Activated T-cell treated with anti-CD3 and anti-CD28 coated beads, Interleukin-2, amount 50 U/mL, for 72 hours (primary cell): ENCODE results near the gene NPAS3. TPM values are rescaled to one million over a fixed set of nuclear protein-coding genes. Genes with fewer than 3 reads are reported as not detected.
A peak's percentile ranks its signal among the peaks of the same experiment; 100 is the strongest.

Source experiments
- ATAC-seq, 2 donors: fragments of 150-1000 bp; cut with Tn5 transposase; replicated peaks in 1 of 2; 2 replicates each; pipeline ENCODE4 v1.10.0; 2021; ENCODE audit warnings: moderate library complexity in 2 of 2, mild to moderate bottlenecking in 1 of 2
- DNase-seq, 2 donors: peaks; one replicate each; pipeline ENCODE4 v3.0.0; 2021 to 2022; ENCODE audit warnings: mixed read lengths in 1 of 2
- H3K27ac Mint-ChIP-seq: one replicate; pipeline ENCODE4 v1.8.0; 2022; ENCODE audit warnings: mild to moderate bottlenecking, moderate library complexity, mixed read lengths
- H3K27me3 Mint-ChIP-seq: one replicate; pipeline ENCODE4 v1.8.0; 2022; ENCODE audit warnings: low read depth, mixed read lengths
- H3K36me3 Mint-ChIP-seq, 2 donors: one replicate each; pipeline ENCODE4 v1.8.0; 2022; ENCODE audit warnings: mixed read lengths in 2 of 2, mild to moderate bottlenecking in 1 of 2; ENCODE audit not compliant: insufficient read depth in 2 of 2
- H3K4me1 Mint-ChIP-seq: one replicate; pipeline ENCODE4 v1.8.0; 2022; ENCODE audit warnings: low read depth, mixed read lengths
- H3K4me3 Mint-ChIP-seq, 2 donors: one replicate each; pipeline ENCODE4 v1.8.0; 2022; ENCODE audit warnings: mild to moderate bottlenecking in 2 of 2, mixed read lengths in 2 of 2, moderate library complexity in 2 of 2
- H3K9me3 Mint-ChIP-seq, 2 donors: one replicate each; pipeline ENCODE4 v1.8.0; 2022; ENCODE audit warnings: mixed read lengths in 2 of 2
- total RNA-seq, 2 donors: library from RNA; stranded (reverse); gene quantifications; one replicate each; pipeline ENCODE4 v1.2.3, GENCODE V29; 2022

The NPAS3 gene
- total RNA-seq, 2 donors from 2014 or later, result not detected

DNA sequence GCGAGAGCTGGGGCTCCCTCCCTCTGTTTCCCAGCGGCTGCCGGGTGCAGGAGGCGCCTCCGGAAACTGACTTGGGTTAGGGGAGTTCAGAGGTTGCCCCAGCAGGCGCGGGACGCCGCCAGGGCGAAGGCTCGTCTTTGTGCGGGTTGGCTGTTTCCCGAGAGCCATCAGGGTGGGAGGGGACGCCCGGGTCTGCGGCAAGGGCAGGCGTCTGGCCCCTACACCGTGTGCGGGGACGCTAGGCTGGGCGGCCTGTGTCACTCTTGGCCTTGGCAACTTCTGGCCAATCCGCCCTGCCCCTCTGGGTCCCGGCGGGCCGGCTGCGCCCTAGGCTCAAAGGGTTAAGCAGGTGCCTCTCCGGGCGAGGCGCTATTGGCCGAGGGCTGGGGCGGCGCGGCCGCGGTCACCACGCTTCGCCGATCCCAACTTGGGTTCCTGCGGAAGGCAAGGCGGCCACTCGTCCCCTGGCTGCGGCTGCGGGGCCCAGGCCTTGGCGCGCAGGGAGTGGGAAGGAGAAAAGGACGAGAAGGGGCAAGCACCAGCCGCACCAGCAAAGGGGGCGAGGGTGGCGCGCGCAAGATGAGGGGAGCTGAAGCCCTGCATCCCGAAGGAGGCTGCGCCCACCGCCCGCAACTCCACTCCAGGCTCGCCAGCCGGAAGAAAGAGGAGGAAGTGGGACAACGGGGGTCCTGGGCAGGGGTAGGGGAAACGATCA is 5.6 kb upstream of the NPAS3 start:
- H3K9me3 Mint-ChIP-seq, result no peaks in the 10 kb centered on the region
- H3K4me1 Mint-ChIP-seq, result peaks cover 2% of the 10 kb centered on the region
- DNase-seq, result no peak
- peaks cover 59% of the 10 kb centered on the region for H3K27me3 Mint-ChIP-seq
- ATAC-seq, result peak in 1 of 2 donors; percentile 13
- peaks cover 0 to 5% of the 10 kb centered on the region in 2 donors for H3K36me3 Mint-ChIP-seq
- H3K27ac Mint-ChIP-seq, result no peak overlapping the region
- peak overlapping the region; percentile 10 to 55 for H3K4me3 Mint-ChIP-seq

DNA sequence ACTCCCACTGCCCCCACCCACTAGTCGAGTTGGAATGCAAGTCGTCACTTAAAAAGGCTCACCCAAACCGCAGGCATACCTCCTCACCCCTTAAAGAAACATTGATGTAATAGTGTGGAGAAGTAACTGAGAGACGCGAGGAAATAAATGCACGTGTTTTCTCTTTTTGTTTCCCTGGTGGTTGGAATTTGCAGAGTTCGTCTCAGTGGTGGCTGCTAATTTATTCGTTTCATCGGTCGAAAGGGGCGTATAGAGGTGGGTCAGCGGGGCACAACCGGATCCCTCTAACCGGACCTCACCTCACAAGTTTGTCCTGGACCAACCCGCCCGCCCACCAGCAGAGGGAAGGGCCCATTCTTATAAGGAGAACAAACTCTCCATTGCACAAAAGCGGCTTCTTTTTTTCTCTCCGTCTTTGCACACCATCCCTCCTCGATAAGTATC is 5.0 kb upstream of the NPAS3 start:
- peaks cover 5% of the 10 kb centered on the region for H3K4me1 Mint-ChIP-seq
- ATAC-seq (no peak), DNase-seq (no peak)
- no peak overlapping the region for H3K27ac Mint-ChIP-seq
- peak overlapping the region; percentile 64 to 82 for H3K4me3 Mint-ChIP-seq
- peaks cover 63% of the 10 kb centered on the region for H3K27me3 Mint-ChIP-seq
- H3K36me3 Mint-ChIP-seq, result peaks cover 0 to 7% of the 10 kb centered on the region in 2 donors
- H3K9me3 Mint-ChIP-seq, result no peaks in the 10 kb centered on the region

DNA sequence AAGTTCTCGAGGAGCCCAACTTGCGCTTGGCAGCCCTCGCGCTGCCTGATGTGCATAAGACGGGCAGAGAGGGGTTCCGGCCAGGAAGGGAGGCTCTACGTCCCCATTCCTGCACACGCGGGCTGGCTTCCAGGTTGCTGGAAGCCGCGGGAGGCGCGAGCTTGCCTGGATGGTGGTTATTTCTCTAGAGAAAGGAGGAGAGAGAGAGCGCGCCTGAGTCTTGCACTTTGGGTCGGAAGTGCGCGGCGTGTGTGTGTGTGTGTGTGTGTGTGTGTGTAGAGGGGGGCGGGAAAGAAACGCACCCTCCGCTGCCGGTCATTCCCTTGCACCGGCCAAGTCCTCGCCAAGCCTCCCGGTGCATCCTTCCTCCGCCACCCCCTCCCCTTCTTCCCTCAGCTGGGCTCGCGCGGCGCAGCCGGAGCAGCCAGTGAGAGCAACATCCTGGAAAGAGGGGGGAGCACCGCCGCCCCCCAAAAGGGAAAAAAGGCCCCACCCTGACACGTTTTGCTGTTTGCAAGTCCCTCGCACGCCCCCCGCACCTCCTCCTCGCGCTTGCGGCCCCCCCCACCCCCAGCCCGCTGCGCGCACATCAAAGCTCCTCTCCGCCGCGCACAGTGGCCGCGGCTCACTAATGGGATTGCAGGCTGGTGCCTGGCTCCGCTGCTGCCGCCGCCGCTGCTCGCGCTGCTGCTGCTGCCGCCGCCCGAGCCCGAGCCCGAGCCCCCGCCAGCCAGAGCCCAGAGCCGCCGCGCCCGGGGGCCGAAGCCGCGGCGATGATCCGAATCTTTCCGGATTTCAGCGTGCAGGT is 4.4 kb upstream of the NPAS3 start:
- ATAC-seq, result no peak
- H3K36me3 Mint-ChIP-seq, result peaks cover 0 to 7% of the 10 kb centered on the region in 2 donors
- DNase-seq, result no peak
- H3K27me3 Mint-ChIP-seq, result peaks cover 59% of the 10 kb centered on the region
- peak overlapping the region; percentile 64 to 82 for H3K4me3 Mint-ChIP-seq
- no peak overlapping the region for H3K27ac Mint-ChIP-seq
- H3K9me3 Mint-ChIP-seq, result no peaks in the 10 kb centered on the region
- H3K4me1 Mint-ChIP-seq, result peaks cover 6% of the 10 kb centered on the region

DNA sequence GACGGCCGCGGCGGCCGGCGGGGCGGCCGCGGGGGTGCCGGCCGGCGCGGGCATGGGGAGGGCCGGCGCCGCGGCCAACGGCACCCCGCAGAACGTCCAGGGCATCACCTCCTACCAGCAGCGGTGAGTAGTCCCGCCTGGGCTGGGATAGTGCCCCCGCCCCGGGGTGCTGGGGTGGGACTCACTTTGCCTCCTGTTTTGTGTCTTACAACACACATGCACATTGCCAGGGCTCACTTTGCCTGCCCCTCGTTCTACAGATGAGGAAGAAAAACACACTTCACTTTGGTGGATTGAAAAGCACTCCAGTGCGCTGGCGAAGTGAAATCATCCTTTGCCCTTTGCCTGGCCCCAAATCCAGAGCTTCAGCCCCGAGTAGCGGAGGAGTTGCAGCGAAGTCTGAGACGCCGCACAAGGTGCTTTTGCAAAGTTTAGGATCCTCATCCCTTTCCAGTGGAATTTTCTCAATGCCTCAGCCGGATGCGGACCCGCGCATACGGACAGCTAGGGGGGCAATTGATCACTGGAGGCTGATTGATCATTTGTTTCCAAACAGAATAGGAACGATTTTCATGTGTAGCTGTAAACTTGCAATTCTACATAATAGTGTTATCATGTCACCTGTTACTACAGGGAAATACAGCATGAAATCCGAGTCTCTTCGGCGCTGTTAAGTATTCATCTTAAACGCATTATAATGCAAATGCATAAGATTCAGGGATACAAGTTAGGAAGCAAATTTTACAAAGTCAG is 3.6 kb upstream of the NPAS3 start:
- no peaks in the 10 kb centered on the region for H3K9me3 Mint-ChIP-seq
- peaks cover 67% of the 10 kb centered on the region for H3K27me3 Mint-ChIP-seq
- peaks cover 2 to 7% of the 10 kb centered on the region in 2 donors for H3K36me3 Mint-ChIP-seq
- ATAC-seq (no peak), DNase-seq (no peak)
- no peak overlapping the region for H3K27ac Mint-ChIP-seq
- H3K4me3 Mint-ChIP-seq, result peak overlapping the region; percentile 29 to 53
- peaks cover 14% of the 10 kb centered on the region for H3K4me1 Mint-ChIP-seq

DNA sequence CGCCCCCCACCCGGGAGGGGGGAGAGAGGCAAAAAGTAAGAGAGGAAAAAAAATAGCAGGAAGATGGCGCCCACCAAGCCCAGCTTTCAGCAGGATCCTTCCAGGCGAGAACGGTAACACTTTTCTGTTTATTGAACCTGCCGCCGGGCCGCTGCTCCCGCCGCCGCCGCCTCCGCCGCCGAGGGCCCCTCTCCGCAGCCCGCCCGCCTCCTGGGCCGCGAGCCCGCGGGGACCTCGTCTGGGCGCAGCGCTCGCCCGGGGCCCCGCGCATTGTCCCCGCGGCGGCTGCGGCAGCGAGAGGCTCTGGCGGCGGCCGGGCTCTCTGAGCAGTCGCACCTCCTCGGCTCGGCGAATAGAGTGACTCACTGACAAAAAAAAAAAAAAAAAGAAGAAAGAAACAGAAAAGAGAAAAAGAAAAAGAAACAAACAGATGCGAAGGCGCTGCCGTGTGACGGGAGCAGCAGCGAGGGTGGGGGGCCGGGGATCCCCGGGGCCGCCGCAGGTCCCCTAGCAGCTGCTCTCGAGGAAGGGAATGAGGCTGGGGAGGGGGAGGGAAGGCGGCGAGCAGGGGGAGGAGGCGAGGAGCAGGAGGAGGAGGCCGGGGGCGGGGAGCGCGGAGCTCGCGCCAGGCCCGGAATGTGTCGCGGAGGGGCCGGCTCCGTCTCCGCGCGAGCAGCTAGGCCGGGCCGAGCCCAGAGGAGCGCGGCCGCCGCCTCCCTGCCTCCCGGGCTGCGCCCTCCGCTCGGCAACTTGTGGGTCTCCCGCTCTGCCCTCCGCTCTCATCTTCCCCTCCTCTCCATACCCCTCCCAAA is 781 bp downstream of the NPAS3 start:
- Mint-ChIP-seq H3K27ac (peak overlapping the region; percentile 93), H3K9me3 (no peaks in the 10 kb centered on the region), H3K4me1 (peaks cover 16% of the 10 kb centered on the region), H3K36me3 (peaks cover 2 to 5% of the 10 kb centered on the region in 2 donors), H3K4me3 (peak overlapping the region; percentile 84 to 97), H3K27me3 (peaks cover 70% of the 10 kb centered on the region)
- DNase-seq (peak; percentile 33 to 37), ATAC-seq (peak; percentile 80 to 82)

DNA sequence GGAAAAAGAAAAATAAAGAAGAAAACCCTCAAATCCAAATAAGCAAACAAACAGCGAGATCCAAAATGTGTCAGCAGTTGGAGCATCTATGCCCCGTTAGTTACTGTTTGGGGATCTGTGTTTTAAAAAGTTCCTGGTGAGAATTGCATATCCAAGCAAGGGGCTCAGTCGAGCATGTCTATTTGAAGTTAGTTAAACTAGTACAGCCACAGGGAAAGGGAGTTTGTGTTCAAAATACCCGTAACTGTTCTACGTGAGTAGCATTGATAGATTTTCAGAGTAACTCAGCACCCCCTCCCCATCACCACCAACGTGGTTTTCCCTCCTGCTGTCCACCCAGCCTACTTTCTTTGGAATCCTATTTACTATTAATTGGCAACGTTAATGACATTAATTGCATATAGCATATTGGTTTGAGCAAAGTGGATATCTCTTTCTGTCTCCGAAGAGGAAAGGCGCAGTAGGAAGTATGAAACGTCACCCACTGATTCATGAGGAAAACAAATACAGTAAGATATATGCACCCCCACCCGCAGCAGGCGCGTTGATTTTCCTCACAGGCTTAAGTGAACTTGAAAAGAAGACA is 1.5 kb downstream of the NPAS3 start:
- Mint-ChIP-seq H3K4me3 (peak overlapping the region; percentile 84 to 97), H3K36me3 (peaks cover 2 to 5% of the 10 kb centered on the region in 2 donors), H3K9me3 (no peaks in the 10 kb centered on the region), H3K27ac (no peak overlapping the region), H3K4me1 (peaks cover 16% of the 10 kb centered on the region), H3K27me3 (peaks cover 74% of the 10 kb centered on the region)
- no peak for ATAC-seq
- DNase-seq, result no peak

DNA sequence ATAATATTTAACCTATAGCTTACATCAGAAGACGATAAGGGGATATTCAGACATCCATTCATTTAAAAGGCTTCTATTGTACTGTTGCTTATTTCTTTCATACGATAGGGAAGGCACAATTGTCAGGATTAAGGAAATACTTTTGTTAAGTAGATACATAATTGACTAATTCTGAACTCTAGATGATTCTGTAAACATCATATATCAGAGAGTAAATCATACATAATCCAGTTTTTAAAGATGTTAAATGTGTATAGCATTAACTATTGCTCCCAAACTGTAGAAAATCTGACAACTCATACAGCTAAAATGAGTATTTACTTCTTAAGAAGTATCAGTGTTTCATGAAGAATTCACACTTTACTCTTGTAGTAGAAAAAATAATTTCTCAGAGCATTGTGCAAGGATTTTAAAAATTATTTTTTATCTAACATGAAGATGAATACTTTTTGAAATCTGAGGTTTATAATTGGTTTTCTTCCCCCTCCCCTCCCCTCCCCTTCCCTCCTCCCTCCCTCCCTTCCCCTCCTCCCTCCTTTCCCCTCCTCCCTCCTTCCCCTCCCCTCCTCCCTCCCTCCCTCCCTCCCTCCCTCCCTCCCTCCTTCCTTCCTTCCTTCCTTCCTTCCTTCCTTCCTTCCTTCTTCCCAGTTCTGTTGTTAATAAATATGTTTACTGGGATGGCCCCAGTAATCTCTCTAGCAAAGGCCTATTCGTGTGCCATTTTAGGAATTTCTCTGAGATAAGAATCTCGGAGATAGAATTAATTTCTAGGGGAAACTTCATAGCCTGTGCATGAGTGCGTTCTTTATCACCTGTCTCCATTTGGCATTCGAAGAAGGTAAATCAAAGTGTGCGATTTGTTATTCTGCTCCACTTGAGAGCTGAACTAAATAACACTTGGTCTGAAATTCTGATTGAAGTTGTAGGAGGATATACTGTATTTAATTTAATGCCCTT is 2.3 kb downstream of the NPAS3 start:
- no peak overlapping the region for H3K4me3 Mint-ChIP-seq

DNA sequence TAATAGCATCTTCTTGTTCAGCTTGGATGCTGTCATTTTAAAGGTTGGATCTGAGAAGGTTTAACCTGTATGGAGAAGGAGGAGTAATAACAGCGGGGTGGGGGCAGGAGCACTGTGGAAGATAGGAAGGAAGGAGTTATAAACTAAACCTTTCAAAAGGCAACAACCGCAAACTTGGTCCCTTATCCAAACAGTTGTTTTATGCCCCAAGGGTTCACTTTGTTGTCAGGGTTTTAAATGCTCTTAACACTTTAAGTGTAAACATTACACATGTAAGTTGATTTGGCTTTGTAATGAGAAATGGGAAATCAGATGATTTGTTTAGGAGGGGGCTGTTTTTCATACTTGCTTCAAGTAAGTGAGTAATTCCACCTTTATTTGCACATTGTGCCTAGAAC is 3.0 kb downstream of the NPAS3 start:
- Mint-ChIP-seq H3K4me1 (peaks cover 16% of the 10 kb centered on the region), H3K9me3 (no peaks in the 10 kb centered on the region), H3K27ac (no peak overlapping the region), H3K27me3 (peaks cover 59% of the 10 kb centered on the region), H3K36me3 (peaks cover 2 to 4% of the 10 kb centered on the region in 2 donors), H3K4me3 (no peak overlapping the region)
- no peak for DNase-seq
- ATAC-seq, result no peak

More for the DNA sequence above, 2.3 kb downstream of the NPAS3 start:
- DNase-seq (no peak), ATAC-seq (no peak)
- H3K9me3 Mint-ChIP-seq, result no peaks in the 10 kb centered on the region
- peaks cover 65% of the 10 kb centered on the region for H3K27me3 Mint-ChIP-seq
- H3K27ac Mint-ChIP-seq, result no peak overlapping the region
- H3K4me1 Mint-ChIP-seq, result peaks cover 16% of the 10 kb centered on the region
- H3K36me3 Mint-ChIP-seq, result peaks cover 2 to 4% of the 10 kb centered on the region in 2 donors

DNA sequence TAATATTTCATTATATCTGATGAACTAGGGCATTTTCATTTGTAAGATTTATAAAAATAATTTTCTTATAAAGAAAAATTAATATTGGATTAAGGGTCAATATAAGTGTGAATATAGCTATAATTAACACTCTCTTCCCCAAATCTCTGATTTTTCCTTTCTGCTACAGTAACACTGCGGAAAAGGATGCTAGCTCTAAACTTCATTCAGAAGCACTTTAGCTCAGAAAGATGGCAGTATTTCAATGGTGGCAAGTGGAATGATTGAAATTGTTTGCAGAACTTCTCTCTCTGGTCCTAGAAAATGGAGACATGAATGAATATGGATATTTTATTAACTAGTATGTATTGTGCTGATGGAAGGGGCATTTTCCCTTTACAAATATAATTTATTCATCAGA is 8.4 kb downstream of the NPAS3 start:
- no peak for ATAC-seq
- Mint-ChIP-seq H3K9me3 (no peaks in the 10 kb centered on the region), H3K27ac (no peak overlapping the region), H3K4me1 (no peaks in the 10 kb centered on the region), H3K27me3 (peaks cover 24% of the 10 kb centered on the region), H3K36me3 (no peaks in the 10 kb centered on the region), H3K4me3 (no peak overlapping the region)
- DNase-seq, result no peak

DNA sequence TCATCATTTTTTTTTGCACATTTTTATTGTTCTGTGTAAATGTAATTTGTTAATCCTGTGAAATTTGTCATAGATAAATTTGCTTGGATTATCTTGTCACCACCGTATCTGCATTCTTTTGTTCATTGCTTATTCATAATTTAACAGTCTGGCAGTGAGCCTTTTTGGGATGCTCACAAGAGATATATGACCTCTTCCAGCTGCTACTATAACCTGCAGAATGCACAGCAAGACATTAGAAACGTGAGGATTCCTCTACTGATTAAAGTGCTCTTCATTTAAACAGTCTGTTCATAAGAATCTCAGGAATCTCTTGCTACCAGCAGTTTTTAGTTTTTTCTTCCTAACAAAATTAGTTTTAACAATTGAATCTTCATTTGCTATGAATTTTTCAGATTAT is 9.1 kb downstream of the NPAS3 start:
- DNase-seq (no peak), ATAC-seq (no peak)
- H3K27me3 Mint-ChIP-seq, result peaks cover 23% of the 10 kb centered on the region
- no peak overlapping the region for H3K4me3 Mint-ChIP-seq
- H3K36me3 Mint-ChIP-seq, result no peaks in the 10 kb centered on the region
- no peak overlapping the region for H3K27ac Mint-ChIP-seq
- H3K4me1 Mint-ChIP-seq, result no peaks in the 10 kb centered on the region
- no peaks in the 10 kb centered on the region for H3K9me3 Mint-ChIP-seq

DNA sequence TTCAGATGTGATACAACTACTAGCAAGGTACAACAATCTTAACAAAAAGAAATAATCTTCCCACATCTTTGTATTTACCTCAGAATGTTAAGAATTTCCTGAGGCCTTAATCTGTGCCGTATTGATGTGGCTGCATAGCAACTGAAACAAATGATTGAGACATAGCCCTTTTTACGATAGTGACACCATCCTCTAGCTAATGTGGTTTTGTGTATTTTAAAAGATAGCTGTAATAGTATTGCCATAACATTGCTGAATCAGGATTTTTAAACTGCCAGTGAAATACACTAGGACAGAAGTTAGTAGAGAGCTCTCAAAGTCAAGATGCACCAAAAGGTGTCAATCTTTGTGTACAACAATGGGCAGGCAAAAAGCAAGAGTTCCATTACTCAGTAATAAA is 11.9 kb downstream of the NPAS3 start:
- Mint-ChIP-seq H3K9me3 (no peaks in the 10 kb centered on the region), H3K27ac (no peak overlapping the region), H3K36me3 (no peaks in the 10 kb centered on the region), H3K4me3 (no peak overlapping the region), H3K27me3 (peaks cover 10% of the 10 kb centered on the region), H3K4me1 (no peaks in the 10 kb centered on the region)
- DNase-seq (no peak), ATAC-seq (no peak)
